DOHH2 (cell line): ENCODE data around the gene DMXL1.

Source experiments
- CTCF ChIP-seq: fragments of 200-600 bp; sonication (generic); IDR thresholded peaks from one replicate; pipeline ENCODE4 v1.5.1; 2014; ENCODE audit warnings: antibody characterized with exemption, mild to moderate bottlenecking, low read depth, low read length; ENCODE audit not compliant: poor library complexity, severe bottlenecking
- EZH2phosphoT487 ChIP-seq: fragments of 200-600 bp; sonication (generic); IDR thresholded peaks from 2 replicates; pipeline ENCODE4 v1.6.1; 2017; ENCODE audit warnings: borderline replicate concordance, mild to moderate bottlenecking, antibody characterized with exemption, low read length, moderate library complexity, mixed read lengths

- TF ChIP-seq CTCF (no peak), EZH2phosphoT487 (no peak)
These were observed 146.3 kb downstream of the DMXL1 start for GRCh38 chr5:119217183-119217582.
